Measurements from ENCODE around the gene ZFPM1. TPM values are rescaled to one million over a fixed set of nuclear protein-coding genes. Genes with fewer than 3 reads are reported as not detected.

ZFPM1 gene
- total and polyA plus RNA-seq, 2 of the 8 experiments (the other 6 are each of a cell fraction or from before 2014, with no cell fraction given), result 0.74 to 4.8 TPM

DNA sequence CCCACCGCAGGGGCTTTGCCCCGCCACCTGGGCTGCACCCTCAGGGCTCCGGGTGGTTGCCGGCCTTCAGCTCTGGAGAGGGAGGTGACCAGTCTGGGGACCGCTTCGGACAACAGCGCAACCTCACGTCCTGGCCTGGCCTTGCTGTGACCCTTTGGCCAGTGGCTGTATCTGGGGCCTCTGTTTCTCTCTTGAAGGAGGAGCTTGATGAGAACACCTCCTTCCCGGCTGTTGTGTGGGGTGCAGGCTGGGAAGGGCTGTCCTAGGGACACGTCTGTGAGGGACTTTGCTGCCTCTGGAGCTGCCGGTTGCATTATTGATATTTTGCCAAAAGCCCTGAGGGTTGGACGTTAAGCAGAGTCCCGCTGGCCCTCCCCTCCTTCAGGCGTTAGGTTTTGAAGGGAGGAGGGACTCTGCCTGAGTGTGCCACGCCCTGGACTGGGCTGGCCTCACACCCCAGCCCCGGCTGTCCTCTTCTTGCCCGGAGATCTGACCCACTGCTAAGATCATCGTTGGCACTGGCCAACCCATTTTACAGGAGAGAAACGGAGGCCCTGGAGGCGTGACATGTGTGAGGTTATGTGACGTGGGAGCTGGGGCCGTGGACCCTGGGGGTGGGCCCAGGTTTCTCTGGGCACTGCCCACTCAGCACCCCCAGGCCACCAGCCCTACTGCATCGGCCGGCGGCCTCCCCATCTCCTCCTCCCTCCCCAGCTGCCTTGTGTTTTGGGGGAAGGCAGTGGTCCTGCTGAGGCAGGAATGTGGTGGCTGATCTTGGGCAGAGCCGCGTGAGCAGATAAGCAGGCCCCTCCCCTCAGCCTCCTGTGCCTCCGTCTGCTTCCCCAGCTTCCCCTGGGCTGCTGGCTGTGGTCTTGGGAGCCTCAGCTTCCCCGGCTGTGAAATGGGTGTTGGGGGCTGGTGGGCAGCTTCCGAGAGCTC, 8.5 kb downstream of the ZFPM1 start (continued):
- no peak for TF ChIP-seq E2F6 (IDR thresholded peaks at IDR 0.05)
- no peak for TF ChIP-seq CTCF (IDR thresholded peaks at IDR 0.05; ENCODE audit: control extremely low read depth in 1 of 3, insufficient read depth in 1 of 3, low read depth in 1 of 3, low read length in 3 of 3)
- peak; percentile 95 for TF ChIP-seq KDM1A (IDR thresholded peaks at IDR 0.05; ENCODE audit: borderline replicate concordance, low read length)
- peak in 1 of 2 experiments; percentile 75; a peak in 1 of 4 replicates for TF ChIP-seq HDAC2 (IDR thresholded peaks at IDR 0.05; ENCODE audit: borderline replicate concordance in 1 of 2, low read depth in 2 of 2, low read length in 2 of 2)
- peak; percentile 16; the same call in 1 of the 2 replicates for TF ChIP-seq CREB1 (IDR thresholded peaks at IDR 0.05)
- peak; percentile 46 for TF ChIP-seq ASH2L (IDR thresholded peaks at IDR 0.05; ENCODE audit: low read length)
- TF ChIP-seq SP1 (IDR thresholded peaks at IDR 0.05; ENCODE audit: low read depth, low read length), result 0 out of 2 replicates have a peak, but pooled peaks have one; percentile 14
